ENCODE data around the gene GRAMD1B.

- TF ChIP-seq CTCF (IDR thresholded peaks at IDR 0.05; ENCODE audit: insufficient read depth, low read length) (no peak), GABPA (IDR thresholded peaks at IDR 0.05; ENCODE audit: low read depth) (no peak), POLR2AphosphoS5 (IDR thresholded peaks at IDR 0.05; ENCODE audit: low read depth) (no peak)
Measured at GRCh38 chr11:123480290-123480815, 50.3 kb downstream of the GRAMD1B start.
